Adrenal gland (tissue), 12 donors: ENCODE results near the gene BLMH. TPM values are rescaled to one million over a fixed set of nuclear protein-coding genes. Genes with fewer than 3 reads are reported as not detected.

Experiments used
- DNase-seq, 7 donors: peaks; one replicate each; pipeline ENCODE4 v3.0.0-alpha.2; 2019 to 2020
- H3K27ac ChIP-seq, 5 donors: fragments of 200-600 bp; sonication (generic) in 4 of 5; 1 replicate in 3 of 5; 2 replicates in 2 of 5; pipeline versions ENCODE4 v1.5.1 to v1.8.0; 2016 to 2020; ENCODE audit warnings: mild to moderate bottlenecking in 1 of 5
- H3K27me3 ChIP-seq: fragments of 200-600 bp; 2 replicates; pipeline ENCODE4 v1.8.0; 2021
- H3K36me3 ChIP-seq, 2 donors: fragments of 200-600 bp; replicated peaks in 1 of 2; 1 replicate in 1 of 2; 2 replicates in 1 of 2; pipeline versions ENCODE4 v1.5.1 to v1.8.0; 2018 to 2022
- H3K4me1 ChIP-seq, 2 donors: fragments of 200-600 bp; replicated peaks in 1 of 2; 1 replicate in 1 of 2; 2 replicates in 1 of 2; pipeline versions ENCODE4 v1.5.1 to v1.8.0; 2018 to 2021
- H3K4me3 ChIP-seq, 4 donors: fragments of 200-600 bp; sonication (generic) in 3 of 4; one replicate each; pipeline ENCODE4 v1.5.1; 2016 to 2018
- H3K9me3 ChIP-seq, 3 donors: fragments of 200-600 bp; sonication (generic) in 1 of 3; replicated peaks in 1 of 3; 1 replicate in 2 of 3; 2 replicates in 1 of 3; pipeline versions ENCODE4 v1.5.1 to v1.8.0; 2016 to 2021
- CTCF ChIP-seq, 6 experiments: fragments of 450-650 bp in 4 of 6; fragments of 200-600 bp in 2 of 6; sonication (generic) in 1 of 6; IDR thresholded peaks; 1 replicate in 5 of 6; 2 replicates in 1 of 6; pipeline versions ENCODE4 v1.5.1 to v1.8.0; 2016 to 2021; ENCODE audit warnings: antibody characterized with exemption in 6 of 6, mild to moderate bottlenecking in 2 of 6, moderate library complexity in 1 of 6
- POLR2A ChIP-seq, 2 donors: fragments of 450-650 bp; IDR thresholded peaks; one replicate each; pipeline ENCODE4 v1.6.1; 2017; ENCODE audit warnings: antibody characterized with exemption in 2 of 2, mild to moderate bottlenecking in 2 of 2, moderate library complexity in 1 of 2
- WGBS, 4 donors: extraction: QIAGEN DNeasy Blood & Tissue Kit in 2 of 4; methylation state at CpG; one replicate each; pipeline versions ENCODE4 v1.1.5 to v1.1.7; 2013 to 2017; 5-methylcytosine and 5-hydroxymethylcytosine counted together
- intact Hi-C, 2 donors: fragments of 100-400 bp; cut with DNase I; formaldehyde crosslinking; loops; one replicate each; pipeline versions ENCODE4 v1.14.1 to v1.15.0; 2022 to 2023
- polyA plus RNA-seq, 3 donors: library from polyadenylated mRNA; stranded (reverse); fragments of 200-250 nt in 2 of 3; fragments of 350-450 nt in 1 of 3; fragmentation: Illumina TruSeq in 1 of 3; extraction: RNeasy Lipid Tissue Mini Kit (QIAGEN cat#74804) in 1 of 3; gene quantifications; one replicate each; pipeline ENCODE4 v1.2.3, GENCODE V29; 2013 to 2014
- total RNA-seq, 9 donors: library from RNA; depleted of rRNA in 4 of 9; stranded (reverse); fragments of >200 nt in 4 of 9; fragments of 120-200 nt in 1 of 9; fragmentation: NEBNext Ultra II Directional in 1 of 9; extraction: Animal tissue kit (Norgen Biotek cat#: 25700) in 1 of 9; gene quantifications; one replicate each; pipeline versions ENCODE4 v1.1.0 to v1.2.4, GENCODE V29; 2013 to 2023
- donor health status: healthy with polysubstance abuse.
- donor health status: Bipolar disorder and iron deficiency.
- donor health status: DM: yes; HTN: yes; CAD: no.
- donor health status: DM: no; HTN: no; CAD: no.
- donor health status: DM: no; HTN: no; CAD: no.
- donor health status: DM: yes; HTN: yes; CAD: no.

The BLMH gene
- total and polyA plus RNA-seq, 12 donors, result 12.1 to 41.7 (median 18.9) TPM

GRCh38 chr17:30273373-30273772 is 18.4 kb downstream of the BLMH start:
- intact Hi-C loops, result no loop called here
- Histone ChIP-seq H3K9me3 (no peaks in the 10 kb centered on the region), H3K27ac (no peak overlapping the region), H3K4me1 (peaks cover 5 to 20% of the 10 kb centered on the region in 2 donors), H3K4me3 (no peak overlapping the region), H3K36me3 (peaks cover 0 to 48% of the 10 kb centered on the region in 2 donors), H3K27me3 (no peaks in the 10 kb centered on the region)
- WGBS, 4 donors, result 81 to 89% (median 87%) methylated on average over 4 to 6 of the region's 6 CpGs
- no peak for DNase-seq
- TF ChIP-seq CTCF (IDR thresholded peaks at IDR 0.05) (no peak), POLR2A (IDR thresholded peaks at IDR 0.05) (no peak)

GRCh38 chr17:30271102-30271501 is 20.6 kb downstream of the BLMH start:
- Histone ChIP-seq H3K27me3 (no peaks in the 10 kb centered on the region), H3K4me1 (peaks cover 5 to 20% of the 10 kb centered on the region in 2 donors), H3K4me3 (no peak overlapping the region), H3K9me3 (no peaks in the 10 kb centered on the region), H3K36me3 (peaks cover 0 to 48% of the 10 kb centered on the region in 2 donors), H3K27ac (peak overlapping the region in 2 of 5 donors; percentile 33 to 53)
- intact Hi-C loops, result no loop called here
- 42 to 73% (median 49%) methylated on average over 6 of the region's 6 CpGs for WGBS, 4 donors
- TF ChIP-seq CTCF (IDR thresholded peaks at IDR 0.05) (no peak), POLR2A (IDR thresholded peaks at IDR 0.05) (no peak)
- DNase-seq, result peak; percentile 63 to 77 (median 74)

GRCh38 chr17:30267625-30268024 is 24.1 kb downstream of the BLMH start:
- Histone ChIP-seq H3K27ac (no peak overlapping the region), H3K4me3 (no peak overlapping the region), H3K27me3 (no peaks in the 10 kb centered on the region), H3K36me3 (peaks cover 0 to 35% of the 10 kb centered on the region in 2 donors), H3K9me3 (no peaks in the 10 kb centered on the region), H3K4me1 (peaks cover 20 to 35% of the 10 kb centered on the region in 2 donors)
- no peak for DNase-seq
- WGBS, 4 donors, result 97 to 100% (median 98%) methylated on average over 2 of the region's 2 CpGs
- no peak for TF ChIP-seq CTCF (IDR thresholded peaks at IDR 0.05)
- no peak for TF ChIP-seq POLR2A (IDR thresholded peaks at IDR 0.05)
- intact Hi-C loops, result no loop called here

GRCh38 chr17:30263552-30264333 is 28.0 kb downstream of the BLMH start:
- peak overlapping the region in 4 of 5 donors; percentile 13 to 67 (median 33) for H3K27ac ChIP-seq
- intact Hi-C loops, result no loop called here
- H3K9me3 ChIP-seq, result no peaks in the 10 kb centered on the region
- H3K4me3 ChIP-seq, result no peak overlapping the region
- peak in 1 of 7 donors; percentile 9 for DNase-seq
- no peaks in the 10 kb centered on the region for H3K27me3 ChIP-seq
- peaks cover 0 to 10% of the 10 kb centered on the region in 2 donors for H3K36me3 ChIP-seq
- TF ChIP-seq CTCF (IDR thresholded peaks at IDR 0.05), result no peak
- TF ChIP-seq POLR2A (IDR thresholded peaks at IDR 0.05), result no peak
- H3K4me1 ChIP-seq, result peaks cover 15 to 20% of the 10 kb centered on the region in 2 donors
- 22 to 51% (median 38%) methylated on average over 2 of the region's 2 CpGs for WGBS, 4 donors
